Lower leg skin (tissue), 3 donors: Measurements from ENCODE around the gene CDK11A.

Source experiments
- CTCF ChIP-seq, 3 donors: fragments of 450-650 bp; IDR thresholded peaks; one replicate each; pipeline ENCODE4 v1.5.1; 2016; ENCODE audit warnings: antibody characterized with exemption in 3 of 3, mild to moderate bottlenecking in 3 of 3, moderate library complexity in 2 of 3
- POLR2A ChIP-seq, 2 donors: fragments of 450-650 bp; IDR thresholded peaks; one replicate each; pipeline ENCODE4 v1.6.1; 2016 to 2017; ENCODE audit warnings: antibody characterized with exemption in 2 of 2, mild to moderate bottlenecking in 1 of 2, moderate library complexity in 1 of 2

GRCh38 chr1:1752190-1752589, 28.0 kb upstream of the CDK11A start:
- no peak for TF ChIP-seq POLR2A (IDR thresholded peaks at IDR 0.05)
- no peak for TF ChIP-seq CTCF (IDR thresholded peaks at IDR 0.05)
